HepG2 (cell line): Measurements from ENCODE around the gene NAGS. TPM values are rescaled to one million over a fixed set of nuclear protein-coding genes. Genes with fewer than 3 reads are reported as not detected.

Experiments used
- ELK4 ChIP-seq: sonication (generic); formaldehyde crosslinking; IDR thresholded peaks from 2 replicates; pipeline ENCODE4 v1.9.0; 2021; ENCODE audit warnings: missing genetic modification reagents, borderline replicate concordance
- FOXO1 ChIP-seq: sonication (generic); formaldehyde crosslinking; IDR thresholded peaks from 2 replicates; pipeline ENCODE4 v1.4.0; 2020; ENCODE audit warnings: missing genetic modification reagents
- FOXP1 ChIP-seq, 2 experiments: fragments of 450-650 bp in 1 of 2; IDR thresholded peaks; 2 replicates each; pipeline ENCODE4 v1.6.1; 2017 to 2018; ENCODE audit warnings: antibody characterized with exemption in 1 of 2
- GATAD2A ChIP-seq: IDR thresholded peaks from 2 replicates; pipeline ENCODE4 v1.6.1; 2016
- HDAC2 ChIP-seq: sonication (generic); formaldehyde crosslinking; IDR thresholded peaks from 2 replicates; pipeline ENCODE4 v1.4.0; 2020; ENCODE audit warnings: missing genetic modification reagents
- KLF13 ChIP-seq: sonication (generic); formaldehyde crosslinking; IDR thresholded peaks from 2 replicates; pipeline ENCODE4 v1.4.0; 2020; ENCODE audit warnings: mild to moderate bottlenecking, missing genetic modification reagents
- MTA1 ChIP-seq: sonication (generic); formaldehyde crosslinking; IDR thresholded peaks from 2 replicates; pipeline ENCODE4 v1.4.0; 2020; ENCODE audit warnings: missing genetic modification reagents, mild to moderate bottlenecking, borderline replicate concordance
- MXI1 ChIP-seq: IDR thresholded peaks from 3 replicates; pipeline ENCODE4 v1.6.1; 2012; ENCODE audit warnings: low read depth, low read length, inconsistent platforms, borderline replicate concordance
- NFIC ChIP-seq: IDR thresholded peaks from 2 replicates; pipeline ENCODE4 v1.6.1; 2012; ENCODE audit warnings: mild to moderate bottlenecking, low read length, inconsistent platforms
- PATZ1 ChIP-seq: sonication (generic); formaldehyde crosslinking; IDR thresholded peaks from 2 replicates; pipeline ENCODE4 v1.4.0; 2020; ENCODE audit warnings: missing genetic modification reagents
- PAXIP1 ChIP-seq: sonication (generic); formaldehyde crosslinking; conservative IDR thresholded peaks from 2 replicates; pipeline ENCODE4 v1.4.0; 2020; ENCODE audit warnings: mild to moderate bottlenecking, missing genetic modification reagents, moderate library complexity
- PREB ChIP-seq: sonication (generic); formaldehyde crosslinking; IDR thresholded peaks from 2 replicates; pipeline ENCODE4 v1.4.0; 2020; ENCODE audit warnings: missing genetic modification reagents
- RFX5 ChIP-seq: IDR thresholded peaks from 2 replicates; pipeline ENCODE4 v1.6.1; 2011; ENCODE audit warnings: low read depth, low read length, improper control_type of control experiment
- SOX6 ChIP-seq, 2 experiments: fragments of 450-650 bp in 1 of 2; sonication (generic) in 1 of 2; formaldehyde crosslinking in 1 of 2; IDR thresholded peaks; 2 replicates each; pipeline versions ENCODE4 v1.4.0 to v1.6.1; 2017 to 2020; ENCODE audit warnings: antibody characterized with exemption in 1 of 2, mild to moderate bottlenecking in 1 of 2, missing genetic modification reagents in 1 of 2
- SP4 ChIP-seq: sonication (generic); formaldehyde crosslinking; IDR thresholded peaks from 2 replicates; pipeline ENCODE4 v1.8.1; 2023; ENCODE audit warnings: mild to moderate bottlenecking, missing genetic modification reagents
- SYNCRIP ChIP-seq: fragments of 200-400 bp; formaldehyde crosslinking; IDR thresholded peaks from 2 replicates; pipeline ENCODE4 v1.6.1; 2018; ENCODE audit warnings: mild to moderate bottlenecking, low read depth, low read length; ENCODE audit not compliant: insufficient read depth
- ZFX ChIP-seq: sonication (generic); formaldehyde crosslinking; IDR thresholded peaks from 2 replicates; pipeline ENCODE4 v1.4.0; 2020; ENCODE audit warnings: mild to moderate bottlenecking, low read depth, missing genetic modification reagents, moderate library complexity
- ZKSCAN1 ChIP-seq: fragments of 150-350 bp; IDR thresholded peaks from 2 replicates; pipeline ENCODE4 v1.6.1; 2014; ENCODE audit warnings: low read length
- ZNF274 ChIP-seq: sonication (generic); formaldehyde crosslinking; IDR thresholded peaks from 2 replicates; pipeline ENCODE4 v1.5.1; 2020; ENCODE audit warnings: mild to moderate bottlenecking, missing genetic modification reagents
- ZNF496 ChIP-seq: sonication (generic); formaldehyde crosslinking; IDR thresholded peaks from 2 replicates; pipeline ENCODE4 v1.8.1; 2023; ENCODE audit warnings: mild to moderate bottlenecking, moderate library complexity, missing genetic modification reagents; ENCODE audit not compliant: insufficient replicate concordance
- ZNF563 ChIP-seq: sonication (generic); formaldehyde crosslinking; IDR thresholded peaks from 2 replicates; pipeline ENCODE4 v1.8.0; 2022; ENCODE audit warnings: mild to moderate bottlenecking, moderate library complexity, missing genetic modification reagents
- polyA plus RNA-seq, 8 experiments: library from polyadenylated mRNA; depleted of rRNA in 3 of 8; stranded (reverse) in 7 of 8; unstranded in 1 of 8; fragments of >200 nt; fragmentation: Illumina TruSeq in 4 of 8; extraction: Trizol in 4 of 8; gene quantifications; 2 replicates each; pipeline versions ENCODE4 v1.2.1 to v1.2.3, GENCODE V29; 2011 to 2016; ENCODE audit warnings: low read depth in 4 of 8, missing spikeins in 1 of 8, mixed read lengths in 1 of 8; ENCODE audit not compliant: insufficient read depth in 1 of 8
- total RNA-seq, 5 experiments: library from RNA; depleted of rRNA; stranded (reverse); fragments of >200 nt; fragmentation: Illumina TruSeq; extraction: Trizol; gene quantifications; 2 replicates each; pipeline ENCODE4 v1.2.3, GENCODE V29; 2016; ENCODE audit warnings: low read depth in 1 of 5

NAGS gene
- total and polyA plus RNA-seq, 2 of the 13 experiments (the other 11 are each of a cell fraction or from before 2014, with no cell fraction given), result 4.3 to 5.1 TPM

- TF ChIP-seq ELK4 (CRISPR knock-in tag) (no peak), SP4 (CRISPR knock-in tag) (no peak), HDAC2 (CRISPR knock-in tag) (0 out of 2 replicates have a peak, but pooled peaks have one; percentile 31), SYNCRIP (no peak), PATZ1 (peak; percentile 66), ZNF496 (CRISPR knock-in tag) (no peak), PAXIP1 (CRISPR knock-in tag) (peak; percentile 65), PREB (CRISPR knock-in tag) (no peak), MXI1 (no peak), FOXO1 (peak; percentile 46), ZNF274 (CRISPR knock-in tag) (no peak), ZKSCAN1 (no peak), ZNF563 (peak; percentile 18; the same call in 1 of the 2 replicates), ZFX (peak; percentile 70; the same call in 1 of the 2 replicates), RFX5 (no peak), FOXP1 (IDR thresholded peaks at IDR 0.05) (no peak), FOXP1 (CRISPR knock-in tag; IDR thresholded peaks at IDR 0.05) (peak; percentile 37; the same call in 1 of the 2 replicates), MTA1 (CRISPR knock-in tag) (0 out of 2 replicates have a peak, but pooled peaks have one; percentile 46), NFIC (no peak), SOX6 (IDR thresholded peaks at IDR 0.05) (no peak), SOX6 (CRISPR knock-in tag; IDR thresholded peaks at IDR 0.05) (0 out of 2 replicates have a peak, but pooled peaks have one; percentile 31), KLF13 (CRISPR knock-in tag) (no peak), GATAD2A (peak; percentile 23; the same call in 1 of the 2 replicates)
These were observed 27.2 kb upstream of the NAGS start (continued) for GRCh38 chr17:43976963-43977837.
